Fibroblast of peridontal ligament (primary cell): ENCODE results near the gene LRRC72.

Experiments
- DNase-seq: peaks from one replicate; pipeline ENCODE4 v3.0.0-alpha.2; 2010; ENCODE audit errors: extremely low read depth

LRRC72 gene

DNA sequence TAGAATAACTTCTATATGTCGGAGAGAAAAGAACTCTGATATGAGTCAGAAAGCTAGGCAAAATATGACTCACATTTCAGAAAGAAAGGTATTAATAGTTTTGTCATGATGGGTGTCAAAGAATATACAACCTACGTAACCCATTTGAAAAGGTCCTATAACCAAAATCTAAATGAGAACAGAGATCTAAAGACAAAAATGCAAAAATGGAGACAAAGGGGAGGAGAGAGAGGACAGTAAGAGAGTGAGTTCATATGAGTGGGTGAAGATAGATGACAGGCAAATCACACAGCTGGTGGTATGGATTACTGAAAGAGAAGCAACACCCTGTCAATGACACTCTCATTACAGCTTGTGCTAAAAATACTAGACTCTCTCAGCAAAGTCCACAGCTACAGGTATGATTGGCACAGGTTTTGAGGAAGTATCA lies 93.4 kb downstream of the LRRC72 start:
- no peak for DNase-seq

DNA sequence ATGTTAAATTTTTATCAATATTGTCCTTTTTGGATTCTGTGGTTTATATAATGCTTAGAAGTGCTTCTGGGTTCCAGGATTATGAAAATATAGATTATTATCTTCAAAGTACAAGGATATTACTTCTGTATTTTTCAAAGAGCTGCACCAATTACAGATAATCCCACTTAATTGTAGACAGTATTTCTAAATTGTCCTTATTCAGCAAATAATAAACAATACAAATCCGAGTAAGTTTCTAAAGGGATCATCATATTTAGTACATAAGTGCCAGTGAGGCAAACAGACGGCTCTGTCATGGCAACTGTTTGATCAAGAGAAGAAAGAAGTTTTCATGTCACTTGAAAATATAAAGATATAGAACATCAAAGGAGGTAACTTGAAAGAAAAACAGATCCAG lies 99.8 kb downstream of the LRRC72 start:
- DNase-seq: no peak

DNA sequence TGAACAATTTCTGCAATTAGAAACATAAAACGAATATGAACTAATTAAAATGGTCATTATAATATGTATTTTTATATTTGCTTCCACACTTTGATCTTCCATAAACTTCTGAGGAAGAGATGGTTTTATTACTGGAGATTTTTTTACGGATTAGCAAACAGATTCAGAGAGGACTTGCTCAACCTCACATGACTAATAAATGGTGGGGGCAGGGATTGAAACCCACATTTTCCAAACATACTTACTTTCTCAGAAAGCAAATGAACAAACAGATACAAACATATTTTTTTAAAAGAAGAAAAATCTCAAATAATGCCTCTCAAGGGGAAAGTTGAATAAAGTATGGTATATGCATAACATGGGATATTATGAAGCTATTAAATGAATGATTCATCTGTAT lies 100.6 kb downstream of the LRRC72 start:
- no peak for DNase-seq

DNA sequence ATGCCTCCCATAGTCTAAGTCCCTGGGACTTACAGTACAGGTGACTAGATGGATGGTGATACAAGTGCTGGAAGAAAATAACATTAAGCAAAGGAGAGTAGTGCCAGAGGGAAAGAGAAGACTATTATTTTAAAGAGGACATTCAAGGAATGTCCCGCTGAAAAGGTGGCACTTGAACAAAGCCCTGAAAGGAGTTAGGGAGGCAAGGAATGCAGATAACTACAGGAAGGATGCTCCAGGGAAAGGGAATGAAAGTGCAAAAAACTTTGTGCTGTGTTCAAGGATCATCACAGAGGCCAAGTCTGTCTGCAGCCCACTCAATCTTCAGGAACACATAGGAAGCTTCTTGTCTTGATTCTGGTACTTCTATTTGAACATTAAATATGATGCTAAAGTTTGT lies 104.0 kb downstream of the LRRC72 start:
- DNase-seq: no peak
